T-helper 9 cell (primary cell): ENCODE data around the gene TLX2.
"Not testable (repeated sequence)": the region's sequence is repeated elsewhere in the genome, so short reads cannot be mapped to it uniquely, and the experiment has no call there.

Source experiments
- DNase-seq: peaks from one replicate; pipeline ENCODE4 v3.0.0-alpha.2; 2020
- total RNA-seq, 2 donors: gene quantifications; one replicate each; lab custom pipeline; 2026; lab: John Stamatoyannopoulos, UW

TLX2 gene
- total RNA-seq, result 0 to 0.28 reads per million in 2 donors

- DNase-seq, result no peak
These were observed at the start of gene TLX2 for GRCh38 chr2:74514368-74515270. Gene TLX2, plus strand, starts transcription at chr2:74514450. Its CDS starts 357 bp downstream, at chr2:74514807.

- not testable (repeated sequence) for DNase-seq
These were observed 43.5 kb upstream of the TLX2 start for GRCh38 chr2:74470742-74471141.

- DNase-seq, result no peak
These were observed 42.8 kb upstream of the TLX2 start for GRCh38 chr2:74471332-74472065.

GRCh38 chr2:74472086-74472944 is 41.9 kb upstream of the TLX2 start, which contains the start of gene MRPL53:
Gene MRPL53, minus strand, starts transcription at chr2:74472680. Its CDS starts 20 bp downstream, at chr2:74472660.
- DNase-seq, result peak; percentile 99

- no peak for DNase-seq
These were observed 41.3 kb upstream of the TLX2 start for GRCh38 chr2:74472945-74473258.

GRCh38 chr2:74474481-74474880 is 39.8 kb upstream of the TLX2 start:
- DNase-seq, result no peak

GRCh38 chr2:74474899-74475298 is 39.4 kb upstream of the TLX2 start:
- DNase-seq, result no peak

GRCh38 chr2:74481431-74481830 is 32.8 kb upstream of the TLX2 start:
- no peak for DNase-seq

GRCh38 chr2:74481961-74482800 is 32.1 kb upstream of the TLX2 start:
- no peak for DNase-seq

GRCh38 chr2:74482801-74483674 is 31.2 kb upstream of the TLX2 start, which contains the start of the genes CCDC142 and TTC31:
Gene CCDC142, minus strand, starts transcription at chr2:74482998. Its CDS starts 161 bp downstream, at chr2:74482837.
Gene TTC31, plus strand, starts transcription at chr2:74483081. Its CDS starts 15 bp downstream, at chr2:74483096.
- peak; percentile 85 for DNase-seq

- DNase-seq, result not testable (repeated sequence)
These were observed 30.5 kb upstream of the TLX2 start for GRCh38 chr2:74483675-74484164.

- DNase-seq, result no peak
These were observed 28.1 kb upstream of the TLX2 start for GRCh38 chr2:74486141-74486540.

- no peak for DNase-seq
These were observed 25.4 kb upstream of the TLX2 start for GRCh38 chr2:74488643-74489481.

GRCh38 chr2:74489906-74490305 is 24.3 kb upstream of the TLX2 start:
- no peak for DNase-seq

GRCh38 chr2:74491648-74492544 is 22.4 kb upstream of the TLX2 start:
- no peak for DNase-seq

- DNase-seq, result no peak
These were observed 20.7 kb upstream of the TLX2 start for GRCh38 chr2:74493546-74493945.

- no peak for DNase-seq
These were observed 18.8 kb upstream of the TLX2 start for GRCh38 chr2:74495440-74495839.
